OCI-LY3 (cell line): Measurements from ENCODE around the gene ACP7.

ENCODE experiments used
- H2AFZ ChIP-seq: fragments of 200-600, 300-600 bp; shearing (Covaris generic); 2 replicates; pipeline ENCODE4 v1.6.0; 2014; ENCODE audit warnings: antibody characterized with exemption, low read depth, low read length
- H3K27ac ChIP-seq: fragments of 200-600, 300-600 bp; sonication (generic); 2 replicates; pipeline ENCODE4 v1.5.1; 2014; ENCODE audit warnings: mild to moderate bottlenecking, low read length, moderate library complexity, mixed read lengths
- H3K27me3 ChIP-seq: fragments of 200-600, 300-600 bp; sonication (generic); 2 replicates; pipeline ENCODE4 v1.6.1; 2014; ENCODE audit warnings: low read depth, low read length, mixed read lengths
- H3K36me3 ChIP-seq: fragments of 200-600, 300-600 bp; sonication (generic); replicated peaks from 2 replicates; pipeline ENCODE3; 2014; ENCODE audit warnings: low read depth, low read length, mixed read lengths
- H3K4me1 ChIP-seq: fragments of 300-600, 200-600 bp; sonication (generic); 2 replicates; pipeline ENCODE4 v1.6.1; 2014; ENCODE audit warnings: low read length, mixed read lengths
- H3K4me2 ChIP-seq: fragments of 200-600, 300-600 bp; sonication (generic); 2 replicates; pipeline ENCODE4 v1.6.1; 2014; ENCODE audit warnings: low read length, mixed read lengths
- H3K4me3 ChIP-seq: fragments of 300-600, 200-600 bp; sonication (generic); 2 replicates; pipeline ENCODE4 v1.5.1; 2014; ENCODE audit warnings: antibody characterized with exemption, mild to moderate bottlenecking, low read length, moderate library complexity
- H3K79me2 ChIP-seq: fragments of 300-600, 200-600 bp; shearing (Covaris generic); 2 replicates; pipeline ENCODE4 v1.6.1; 2014; ENCODE audit warnings: mild to moderate bottlenecking, low read length, mixed read lengths
- H3K9ac ChIP-seq: fragments of 300-600, 200-600 bp; shearing (Covaris generic); 2 replicates; pipeline ENCODE4 v1.6.0; 2014; ENCODE audit warnings: mild to moderate bottlenecking, low read length, moderate library complexity
- H3K9me3 ChIP-seq: fragments of 200-600, 300-600 bp; shearing (Covaris generic); 2 replicates; pipeline ENCODE4 v1.6.1; 2014; ENCODE audit warnings: low read length, mixed read lengths; ENCODE audit not compliant: insufficient read depth
- H4K20me1 ChIP-seq: fragments of 200-600, 300-600 bp; sonication (generic); 2 replicates; pipeline ENCODE4 v1.6.1; 2016; ENCODE audit warnings: low read length, mixed read lengths; ENCODE audit not compliant: insufficient read depth
- CTCF ChIP-seq: fragments of 200-600, 300-600 bp; sonication (generic); IDR thresholded peaks from 2 replicates; pipeline ENCODE4 v1.5.1; 2014; ENCODE audit warnings: antibody characterized with exemption, low read length, low read depth
- EZH2phosphoT487 ChIP-seq: fragments of 200-600 bp; shearing (Covaris generic); IDR thresholded peaks from 2 replicates; pipeline ENCODE4 v1.6.1; 2018; ENCODE audit warnings: antibody characterized with exemption, mixed run types, low read depth

Gene ACP7

DNA sequence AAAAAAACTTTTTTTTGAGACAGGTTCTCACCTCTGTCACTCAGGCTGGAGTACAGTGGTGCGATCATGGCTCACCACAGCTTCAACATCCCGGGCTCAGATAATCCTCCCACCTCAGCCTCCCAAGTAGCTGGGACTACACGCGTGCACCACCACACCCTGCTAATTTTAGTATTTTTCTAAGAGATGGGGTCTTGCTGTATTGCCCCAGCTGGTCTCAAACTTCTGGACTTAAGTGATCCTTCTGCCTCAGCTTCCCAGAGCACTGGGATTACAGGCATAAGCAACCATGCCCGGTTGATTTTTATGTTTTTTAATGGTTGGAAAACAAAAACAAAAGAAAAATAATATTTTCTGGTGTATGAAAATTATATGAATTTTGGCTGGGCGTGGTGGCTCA, 9.2 kb upstream of the ACP7 start:
- Histone ChIP-seq H3K79me2 (no peaks in the 10 kb centered on the region), H3K9ac (no peak overlapping the region), H3K4me2 (no peak overlapping the region), H3K4me1 (peaks cover 4% of the 10 kb centered on the region; the same call in 1 of the 2 replicates), H3K27ac (no peak overlapping the region), H3K9me3 (no peaks in the 10 kb centered on the region), H4K20me1 (no peaks in the 10 kb centered on the region), H2AFZ (no peak overlapping the region), H3K4me3 (no peak overlapping the region), H3K36me3 (no peaks in the 10 kb centered on the region), H3K27me3 (peaks cover 9% of the 10 kb centered on the region; the same call in 1 of the 2 replicates)
- no peak for TF ChIP-seq EZH2phosphoT487
- no peak for TF ChIP-seq CTCF

DNA sequence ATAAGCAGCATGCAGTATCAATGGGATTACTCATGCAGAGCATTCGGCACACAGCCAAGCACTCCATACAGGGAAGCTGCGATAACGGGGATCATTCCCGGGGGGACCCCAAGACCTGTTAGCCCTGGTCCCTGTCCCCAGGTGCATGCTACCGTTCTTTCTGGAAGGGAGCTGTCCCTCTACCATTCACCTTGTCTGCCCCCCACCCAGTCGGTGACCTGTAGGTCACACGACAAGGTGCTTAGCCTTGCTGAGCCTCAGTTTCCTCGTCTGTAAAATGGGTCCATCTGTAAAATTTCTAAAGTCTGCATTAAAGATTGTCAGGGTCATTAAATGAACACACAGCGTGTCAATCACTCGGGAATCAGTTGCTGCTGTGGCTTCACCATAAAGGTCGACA, 6.8 kb upstream of the ACP7 start:
- Histone ChIP-seq H3K9me3 (no peaks in the 10 kb centered on the region), H3K4me1 (peaks cover 4% of the 10 kb centered on the region; the same call in 1 of the 2 replicates), H3K36me3 (no peaks in the 10 kb centered on the region), H3K79me2 (no peaks in the 10 kb centered on the region), H3K4me3 (no peak overlapping the region), H4K20me1 (no peaks in the 10 kb centered on the region), H3K27me3 (peaks cover 9% of the 10 kb centered on the region; the same call in 1 of the 2 replicates), H2AFZ (no peak overlapping the region), H3K4me2 (no peak overlapping the region), H3K27ac (no peak overlapping the region), H3K9ac (no peak overlapping the region)
- TF ChIP-seq CTCF, result no peak
- no peak for TF ChIP-seq EZH2phosphoT487

GRCh38 chr19:39078436-39079200, 5.5 kb upstream of the ACP7 start:
- Histone ChIP-seq H2AFZ (no peak overlapping the region), H3K4me1 (peaks cover 4% of the 10 kb centered on the region; the same call in 1 of the 2 replicates), H3K9ac (no peak overlapping the region), H4K20me1 (no peaks in the 10 kb centered on the region), H3K27ac (no peak overlapping the region), H3K36me3 (no peaks in the 10 kb centered on the region), H3K27me3 (peaks cover 9% of the 10 kb centered on the region; the same call in 1 of the 2 replicates), H3K9me3 (no peaks in the 10 kb centered on the region), H3K4me2 (no peak overlapping the region), H3K4me3 (no peak overlapping the region), H3K79me2 (no peaks in the 10 kb centered on the region)
- TF ChIP-seq EZH2phosphoT487, result no peak
- no peak for TF ChIP-seq CTCF

GRCh38 chr19:39080431-39080830, 3.7 kb upstream of the ACP7 start:
- H3K4me1 ChIP-seq, result peaks cover 4% of the 10 kb centered on the region; the same call in 1 of the 2 replicates
- peaks cover 13% of the 10 kb centered on the region for H3K27me3 ChIP-seq
- no peaks in the 10 kb centered on the region for H3K36me3 ChIP-seq
- H3K27ac ChIP-seq, result no peak overlapping the region
- no peak overlapping the region for H3K4me3 ChIP-seq
- H3K9ac ChIP-seq, result no peak overlapping the region
- no peak for TF ChIP-seq EZH2phosphoT487
- H4K20me1 ChIP-seq, result no peaks in the 10 kb centered on the region
- no peak overlapping the region for H2AFZ ChIP-seq
- no peaks in the 10 kb centered on the region for H3K79me2 ChIP-seq
- H3K4me2 ChIP-seq, result no peak overlapping the region
- H3K9me3 ChIP-seq, result no peaks in the 10 kb centered on the region
